Activated T-helper 1 cell treated with anti-CD3 and anti-CD28 coated beads, Interleukin-12 subunit alpha, Interleukin-12 subunit beta, Interleukin-2, Interleukin-4 antibody, amounts not matched to agents 30 ng/mL and 10 ng/mL and 1 ng/mL, durations not matched to agents 14 hours and 24 hours and 36 hours (primary cell): ENCODE data around the gene ARHGEF6. TPM values are rescaled to one million over a fixed set of nuclear protein-coding genes. Genes with fewer than 3 reads are reported as not detected.

Experiments used
- DNase-seq: peaks from one replicate; pipeline ENCODE4 v3.0.0; 2021; ENCODE audit warnings: low spot score
- H3K27ac Mint-ChIP-seq: one replicate; pipeline ENCODE4 v1.8.0; 2021; ENCODE audit warnings: mild to moderate bottlenecking, mixed read lengths
- H3K27me3 Mint-ChIP-seq: one replicate; pipeline ENCODE4 v1.8.0; 2022; ENCODE audit warnings: mild to moderate bottlenecking, moderate library complexity, mixed read lengths; ENCODE audit not compliant: insufficient read depth
- H3K36me3 Mint-ChIP-seq: one replicate; pipeline ENCODE4 v1.8.0; 2021; ENCODE audit warnings: low read depth, mixed read lengths
- H3K4me1 Mint-ChIP-seq: one replicate; pipeline ENCODE4 v1.8.0; 2021; ENCODE audit warnings: low read depth, mixed read lengths
- H3K4me3 Mint-ChIP-seq: one replicate; pipeline ENCODE4 v1.8.0; 2021; ENCODE audit warnings: mild to moderate bottlenecking, moderate library complexity, mixed read lengths
- H3K9me3 Mint-ChIP-seq: one replicate; pipeline ENCODE4 v1.8.0; 2021; ENCODE audit warnings: mixed read lengths
- intact Hi-C: fragments of 100-400 bp; cut with micrococcal nuclease; formaldehyde crosslinking; loops from one replicate; pipeline ENCODE4 v1.15.1; 2024
- total RNA-seq: library from RNA; stranded (reverse); gene quantifications from 2 replicates; pipeline ENCODE4 v1.2.3, GENCODE V29; 2022

The ARHGEF6 gene
- total RNA-seq, 1 donor from 2014 or later = 39.8 TPM

- Mint-ChIP-seq H3K4me1 (peaks cover 70% of the 10 kb centered on the region), H3K27ac (peak overlapping the region; percentile 99), H3K9me3 (no peaks in the 10 kb centered on the region), H3K27me3 (no peaks in the 10 kb centered on the region), H3K36me3 (peaks cover 20% of the 10 kb centered on the region), H3K4me3 (peak overlapping the region; percentile 80)
- intact Hi-C loops = loop anchor here (1.0 to 10.0 kb wide), 12 partner anchors 21 to 670 kb away; partner anchors contain the start of genes HTATSF1 and MAP7D3
- DNase-seq = no peak
These were observed 86.2 kb downstream of the ARHGEF6 start for GRCh38 chrX:136694431-136695087.

GRCh38 chrX:136692271-136692670 lies 88.5 kb downstream of the ARHGEF6 start:
- H3K4me1 Mint-ChIP-seq = peaks cover 79% of the 10 kb centered on the region
- no peak overlapping the region for H3K4me3 Mint-ChIP-seq
- H3K27me3 Mint-ChIP-seq = no peaks in the 10 kb centered on the region
- H3K36me3 Mint-ChIP-seq = peaks cover 17% of the 10 kb centered on the region
- H3K9me3 Mint-ChIP-seq = no peaks in the 10 kb centered on the region
- H3K27ac Mint-ChIP-seq = no peak overlapping the region
- intact Hi-C loops = loop anchor here (10.0 kb wide), 3 partner anchors 297 to 667 kb away; partner anchors contain the start of gene MAP7D3
- no peak for DNase-seq

GRCh38 chrX:136691028-136691809 lies 89.5 kb downstream of the ARHGEF6 start:
- peaks cover 76% of the 10 kb centered on the region for H3K4me1 Mint-ChIP-seq
- H3K4me3 Mint-ChIP-seq = no peak overlapping the region
- H3K36me3 Mint-ChIP-seq = peaks cover 15% of the 10 kb centered on the region
- H3K9me3 Mint-ChIP-seq = no peaks in the 10 kb centered on the region
- H3K27me3 Mint-ChIP-seq = no peaks in the 10 kb centered on the region
- DNase-seq = no peak
- peak overlapping the region; percentile 84 for H3K27ac Mint-ChIP-seq
- intact Hi-C loops = loop anchor here (10.0 kb wide), 3 partner anchors 296 to 666 kb away; partner anchors contain the start of gene MAP7D3

DNA sequence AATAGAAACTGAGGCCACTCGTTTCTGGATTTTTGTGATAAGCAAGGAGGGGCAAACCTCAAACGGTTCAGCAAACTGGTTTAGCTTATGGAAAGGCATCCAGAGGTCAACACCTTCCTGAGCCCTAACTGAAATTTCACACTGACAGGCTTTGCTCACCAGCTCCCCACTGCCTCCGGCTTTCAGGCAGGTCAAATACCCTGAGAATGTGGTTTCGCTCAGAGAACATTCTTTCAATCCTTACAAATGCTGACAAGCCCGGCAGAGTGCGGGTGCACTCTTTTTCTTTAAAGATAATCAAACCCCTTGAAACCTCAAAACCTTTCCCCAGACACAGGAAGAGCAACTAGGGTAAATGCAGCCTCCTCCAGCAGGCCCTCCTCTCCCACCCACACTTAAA lies 91.3 kb downstream of the ARHGEF6 start:
- H3K9me3 Mint-ChIP-seq = no peaks in the 10 kb centered on the region
- H3K4me3 Mint-ChIP-seq = peak overlapping the region; percentile 59
- H3K36me3 Mint-ChIP-seq = peaks cover 13% of the 10 kb centered on the region
- H3K27ac Mint-ChIP-seq = peak overlapping the region; percentile 92
- DNase-seq = no peak
- H3K27me3 Mint-ChIP-seq = no peaks in the 10 kb centered on the region
- peaks cover 58% of the 10 kb centered on the region for H3K4me1 Mint-ChIP-seq
- intact Hi-C loops = no loop called here

DNA sequence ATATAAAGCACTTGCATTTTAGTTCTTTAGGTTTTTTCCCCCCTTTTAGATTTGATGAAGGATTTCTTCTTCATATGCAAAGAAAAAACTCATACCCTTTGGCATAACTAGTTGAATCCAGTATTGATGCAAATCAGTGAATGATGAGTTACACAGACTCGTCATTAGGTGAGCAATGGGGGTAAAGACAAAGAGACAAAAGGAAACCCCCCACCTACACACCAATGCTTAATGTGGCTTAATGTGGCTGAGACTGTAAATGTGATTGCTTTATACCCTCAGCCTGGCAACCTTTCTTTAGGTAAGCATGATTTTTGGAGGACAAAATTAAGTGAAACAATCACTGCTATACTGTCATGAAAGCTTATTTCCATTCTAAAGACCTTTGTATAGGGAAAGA lies 93.3 kb downstream of the ARHGEF6 start:
- no peak for DNase-seq
- Mint-ChIP-seq H3K9me3 (no peaks in the 10 kb centered on the region), H3K36me3 (peaks cover 14% of the 10 kb centered on the region), H3K4me3 (peak overlapping the region; percentile 39), H3K27ac (peak overlapping the region; percentile 90), H3K4me1 (peaks cover 47% of the 10 kb centered on the region), H3K27me3 (no peaks in the 10 kb centered on the region)
- intact Hi-C loops = no loop called here

DNA sequence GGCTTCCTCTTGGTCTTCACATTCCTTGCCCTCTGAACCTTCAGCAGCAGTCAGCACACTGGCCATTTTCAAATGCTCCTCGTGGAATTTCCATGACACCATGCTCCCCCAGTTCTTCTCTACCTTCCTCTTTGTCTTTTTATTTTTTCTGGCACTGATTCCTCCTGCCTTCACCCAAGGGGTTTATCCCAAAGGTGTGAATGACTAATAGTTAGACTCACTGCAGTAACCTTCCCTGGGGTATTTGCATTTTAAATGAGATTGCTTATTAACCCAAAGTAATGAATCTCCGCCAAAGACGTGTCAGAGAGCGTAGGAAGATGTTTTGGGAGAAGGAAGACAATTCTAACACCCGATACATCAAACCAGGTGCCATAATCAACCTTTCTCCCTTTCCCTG lies 96.6 kb downstream of the ARHGEF6 start:
- Mint-ChIP-seq H3K36me3 (peaks cover 32% of the 10 kb centered on the region), H3K27ac (no peak overlapping the region), H3K27me3 (no peaks in the 10 kb centered on the region), H3K4me1 (peaks cover 20% of the 10 kb centered on the region), H3K9me3 (no peaks in the 10 kb centered on the region), H3K4me3 (no peak overlapping the region)
- DNase-seq = no peak
- intact Hi-C loops = no loop called here

- DNase-seq = no peak
- Mint-ChIP-seq H3K4me1 (peaks cover 22% of the 10 kb centered on the region), H3K27me3 (no peaks in the 10 kb centered on the region), H3K9me3 (no peaks in the 10 kb centered on the region), H3K27ac (no peak overlapping the region), H3K36me3 (peaks cover 42% of the 10 kb centered on the region), H3K4me3 (no peak overlapping the region)
- intact Hi-C loops = no loop called here
These were observed 101.2 kb downstream of the ARHGEF6 start for GRCh38 chrX:136679531-136679930.

DNA sequence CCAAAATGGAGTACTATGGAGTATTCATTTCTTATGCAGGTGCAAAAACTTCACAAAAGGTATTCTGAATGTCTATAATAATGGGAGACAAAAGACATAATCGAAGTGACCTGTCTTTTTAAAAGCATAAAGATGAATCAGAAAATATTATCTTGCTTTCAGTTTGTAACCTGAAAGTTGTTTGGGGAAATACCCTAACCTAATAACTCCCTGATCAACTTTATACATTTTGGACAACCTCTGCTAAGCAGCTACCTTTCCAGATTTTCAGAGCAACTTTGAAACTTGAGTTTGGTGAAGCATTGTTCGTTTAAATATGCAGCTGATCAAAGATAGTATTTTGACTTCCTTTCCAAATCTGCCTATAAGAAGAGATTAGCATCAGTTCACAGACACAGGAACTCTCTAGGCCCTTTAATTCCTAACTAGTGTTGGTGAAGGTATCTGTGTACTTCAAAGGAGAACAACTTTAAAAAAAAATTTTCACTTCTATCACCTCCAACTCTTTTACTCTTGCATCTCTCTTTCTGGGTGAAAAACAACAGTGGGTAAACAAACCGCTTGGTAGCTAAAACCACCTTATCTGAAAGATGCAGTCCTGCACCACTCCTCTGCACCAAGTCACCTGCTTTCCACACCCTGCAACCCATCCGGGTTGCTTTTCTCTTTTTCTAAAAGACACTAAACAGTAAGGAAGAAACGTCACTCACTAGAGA lies 106.3 kb downstream of the ARHGEF6 start:
- no peaks in the 10 kb centered on the region for H3K27me3 Mint-ChIP-seq
- DNase-seq = no peak
- H3K9me3 Mint-ChIP-seq = no peaks in the 10 kb centered on the region
- H3K4me1 Mint-ChIP-seq = peaks cover 70% of the 10 kb centered on the region
- peak overlapping the region; percentile 64 for H3K4me3 Mint-ChIP-seq
- peaks cover 59% of the 10 kb centered on the region for H3K36me3 Mint-ChIP-seq
- intact Hi-C loops = no loop called here
- H3K27ac Mint-ChIP-seq = peak overlapping the region; percentile 97

DNA sequence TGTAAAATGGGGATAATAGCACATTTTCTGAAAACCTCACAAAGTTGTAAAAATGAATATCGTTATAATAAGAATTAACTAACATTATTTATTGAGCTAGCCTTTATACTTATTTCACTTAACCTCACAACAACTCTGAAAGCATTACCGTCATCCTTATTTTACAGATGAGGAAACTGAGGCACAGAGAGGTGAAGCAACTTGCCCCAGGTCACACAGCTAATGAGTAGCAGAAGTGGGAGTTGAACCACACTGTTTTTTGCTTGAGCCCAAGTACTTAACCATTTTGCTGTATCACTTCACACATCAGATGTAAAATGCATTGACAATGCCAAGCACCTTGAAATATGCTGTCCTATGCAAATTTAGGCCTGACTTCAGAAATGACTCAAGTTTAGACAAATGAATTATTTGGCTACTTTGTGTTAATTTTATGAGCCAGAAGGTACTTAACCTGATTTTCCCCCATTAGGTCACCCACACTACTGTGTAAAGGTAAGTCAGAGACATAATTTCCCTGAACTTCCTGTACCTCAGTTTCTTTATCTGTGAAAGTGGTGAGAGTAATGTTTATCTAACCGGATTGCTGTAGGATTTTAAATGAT lies 109.6 kb downstream of the ARHGEF6 start:
- intact Hi-C loops = no loop called here
- no peaks in the 10 kb centered on the region for H3K27me3 Mint-ChIP-seq
- DNase-seq = no peak
- H3K4me1 Mint-ChIP-seq = peaks cover 87% of the 10 kb centered on the region
- H3K9me3 Mint-ChIP-seq = no peaks in the 10 kb centered on the region
- H3K4me3 Mint-ChIP-seq = no peak overlapping the region
- H3K27ac Mint-ChIP-seq = peak overlapping the region; percentile 52
- peaks cover 65% of the 10 kb centered on the region for H3K36me3 Mint-ChIP-seq

- Mint-ChIP-seq H3K27me3 (no peaks in the 10 kb centered on the region), H3K4me1 (peaks cover 81% of the 10 kb centered on the region), H3K27ac (peak overlapping the region; percentile 87), H3K9me3 (peaks cover 8% of the 10 kb centered on the region), H3K36me3 (peaks cover 64% of the 10 kb centered on the region), H3K4me3 (peak overlapping the region; percentile 16)
- intact Hi-C loops = no loop called here
- DNase-seq = no peak
These were observed 113.1 kb downstream of the ARHGEF6 start for GRCh38 chrX:136667446-136668168.

DNA sequence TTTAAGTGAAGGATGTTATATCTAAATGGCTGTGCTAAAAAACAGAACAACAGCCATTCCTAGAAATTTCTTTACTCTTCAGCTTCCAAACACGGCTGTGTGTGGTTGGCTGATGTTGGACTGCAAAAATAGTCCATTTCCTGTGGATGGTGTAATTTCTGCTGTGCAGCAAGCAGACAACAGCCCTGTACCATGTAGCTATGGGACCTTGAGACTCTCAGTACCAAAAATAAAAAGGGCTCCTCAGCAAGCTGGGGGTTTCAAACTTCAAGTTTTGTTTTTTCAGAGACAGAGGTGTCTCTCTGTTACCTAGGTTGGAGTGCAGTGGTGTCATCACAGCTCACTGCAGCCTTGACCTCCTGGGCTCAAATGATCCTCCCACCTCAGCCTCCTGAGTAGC lies 114.6 kb downstream of the ARHGEF6 start:
- peak overlapping the region; percentile 34 for H3K27ac Mint-ChIP-seq
- H3K4me1 Mint-ChIP-seq = peaks cover 78% of the 10 kb centered on the region
- intact Hi-C loops = no loop called here

GRCh38 chrX:136665258-136665900 lies 115.4 kb downstream of the ARHGEF6 start:
- peak overlapping the region; percentile 23 for H3K4me3 Mint-ChIP-seq
- peaks cover 77% of the 10 kb centered on the region for H3K4me1 Mint-ChIP-seq
- peaks cover 8% of the 10 kb centered on the region for H3K9me3 Mint-ChIP-seq
- no peaks in the 10 kb centered on the region for H3K27me3 Mint-ChIP-seq
- H3K27ac Mint-ChIP-seq = peak overlapping the region; percentile 70
- DNase-seq = no peak
- H3K36me3 Mint-ChIP-seq = peaks cover 58% of the 10 kb centered on the region
- intact Hi-C loops = no loop called here

More for the DNA sequence above, 114.6 kb downstream of the ARHGEF6 start:
- no peaks in the 10 kb centered on the region for H3K27me3 Mint-ChIP-seq
- peaks cover 61% of the 10 kb centered on the region for H3K36me3 Mint-ChIP-seq
- H3K9me3 Mint-ChIP-seq = peaks cover 8% of the 10 kb centered on the region
- no peak for DNase-seq
- H3K4me3 Mint-ChIP-seq = no peak overlapping the region
